Liver (tissue), 9 donors: ENCODE data around the gene SRCAP. TPM values are rescaled to one million over a fixed set of nuclear protein-coding genes. Genes with fewer than 3 reads are reported as not detected.

Source experiments
- DNase-seq: peaks from one replicate; pipeline ENCODE4 v3.0.0-alpha.2; 2017; ENCODE audit warnings: low spot score
- H3K27ac ChIP-seq, 2 donors: one replicate each; pipeline ENCODE4 v1.7.0; 2013; ENCODE audit warnings: inconsistent platforms in 2 of 2, low read length in 2 of 2, control low read depth in 1 of 2, low read depth in 1 of 2, mild to moderate bottlenecking in 1 of 2
- H3K27me3 ChIP-seq, 4 donors: one replicate each; pipeline versions ENCODE4 v1.6.1 to v1.7.0; 2013; ENCODE audit warnings: low read length in 3 of 4, inconsistent platforms in 1 of 4, mild to moderate bottlenecking in 1 of 4, moderate library complexity in 1 of 4; ENCODE audit not compliant: control insufficient read depth in 4 of 4, insufficient read depth in 4 of 4
- H3K36me3 ChIP-seq, 4 donors: one replicate each; pipeline versions ENCODE4 v1.6.1 to v1.7.0; 2013; ENCODE audit warnings: low read length in 3 of 4, mild to moderate bottlenecking in 3 of 4, low read depth in 1 of 4, moderate library complexity in 1 of 4; ENCODE audit not compliant: control insufficient read depth in 4 of 4, insufficient read depth in 3 of 4
- H3K4me1 ChIP-seq, 4 donors: one replicate each; pipeline versions ENCODE4 v1.6.1 to v1.7.0; 2013; ENCODE audit warnings: low read length in 3 of 4, mild to moderate bottlenecking in 3 of 4, moderate library complexity in 1 of 4; ENCODE audit not compliant: control insufficient read depth in 4 of 4, insufficient read depth in 4 of 4
- H3K4me3 ChIP-seq, 3 donors: one replicate each; pipeline versions ENCODE4 v1.6.1 to v1.7.0; 2013; ENCODE audit warnings: low read length in 3 of 3, control low read depth in 1 of 3, low read depth in 1 of 3, mild to moderate bottlenecking in 1 of 3
- H3K9ac ChIP-seq, 2 donors: one replicate each; pipeline ENCODE4 v1.7.0; 2013; ENCODE audit warnings: low read length in 2 of 2, mild to moderate bottlenecking in 2 of 2, moderate library complexity in 2 of 2, control low read depth in 1 of 2, low read depth in 1 of 2
- H3K9me3 ChIP-seq, 4 donors: one replicate each; pipeline versions ENCODE4 v1.6.1 to v1.7.0; 2013; ENCODE audit warnings: low read length in 3 of 4; ENCODE audit not compliant: control insufficient read depth in 4 of 4
- EGR1 ChIP-seq, 2 donors: IDR thresholded peaks; 2 replicates each; pipeline ENCODE4 v1.6.1; 2016 to 2018; ENCODE audit warnings: antibody characterized with exemption in 2 of 2, low read depth in 2 of 2
- FOXA1 ChIP-seq: IDR thresholded peaks from 2 replicates; pipeline ENCODE4 v1.6.1; 2016; ENCODE audit warnings: antibody characterized with exemption
- FOXA2 ChIP-seq: IDR thresholded peaks from 2 replicates; pipeline ENCODE4 v1.6.1; 2016; ENCODE audit warnings: antibody characterized with exemption
- GABPA ChIP-seq, 2 donors: IDR thresholded peaks in 1 of 2; conservative IDR thresholded peaks in 1 of 2; 2 replicates each; pipeline ENCODE4 v1.6.1; 2016; ENCODE audit warnings: antibody characterized with exemption in 2 of 2, mild to moderate bottlenecking in 1 of 2, moderate library complexity in 1 of 2
- HNF4A ChIP-seq, 2 donors: conservative IDR thresholded peaks; 2 replicates each; pipeline ENCODE4 v1.6.1; 2016; ENCODE audit warnings: antibody characterized with exemption in 2 of 2, mild to moderate bottlenecking in 2 of 2
- HNF4G ChIP-seq: IDR thresholded peaks from 2 replicates; pipeline ENCODE4 v1.6.1; 2016; ENCODE audit warnings: antibody characterized with exemption
- JUND ChIP-seq, 2 donors: IDR thresholded peaks; 2 replicates each; pipeline ENCODE4 v1.6.1; 2016; ENCODE audit warnings: antibody characterized with exemption in 2 of 2
- NR2F2 ChIP-seq: IDR thresholded peaks from 2 replicates; pipeline ENCODE4 v1.6.1; 2016; ENCODE audit warnings: antibody characterized with exemption
- RAD21 ChIP-seq, 2 donors: IDR thresholded peaks; 2 replicates each; pipeline ENCODE4 v1.6.1; 2016; ENCODE audit warnings: antibody characterized with exemption in 2 of 2, mild to moderate bottlenecking in 2 of 2
- REST ChIP-seq: IDR thresholded peaks from 2 replicates; pipeline ENCODE4 v1.6.1; 2016; ENCODE audit warnings: antibody characterized with exemption, mild to moderate bottlenecking
- RXRA ChIP-seq, 2 donors: IDR thresholded peaks; 2 replicates each; pipeline ENCODE4 v1.6.1; 2017 to 2018; ENCODE audit warnings: antibody characterized with exemption in 2 of 2, mild to moderate bottlenecking in 1 of 2
- SP1 ChIP-seq: IDR thresholded peaks from 2 replicates; pipeline ENCODE4 v1.6.1; 2018; ENCODE audit warnings: antibody characterized with exemption, mild to moderate bottlenecking
- TAF1 ChIP-seq: conservative IDR thresholded peaks from 2 replicates; pipeline ENCODE4 v1.6.1; 2016; ENCODE audit warnings: antibody characterized with exemption, mild to moderate bottlenecking
- YY1 ChIP-seq: IDR thresholded peaks from 2 replicates; pipeline ENCODE4 v1.6.1; 2016; ENCODE audit warnings: antibody characterized with exemption, mild to moderate bottlenecking
- WGBS: extraction: QIAGEN DNeasy Blood & Tissue Kit; methylation state at CpG from one replicate; pipeline ENCODE4 v1.1.7; 2013; 5-methylcytosine and 5-hydroxymethylcytosine counted together
- polyA plus RNA-seq, 2 donors: library from polyadenylated mRNA; stranded (reverse) in 1 of 2; unstranded in 1 of 2; fragments of 200-250 nt in 1 of 2; fragments of >200 nt in 1 of 2; fragmentation: Nextera tagmentation in 1 of 2; extraction: Ambion mirVana in 1 of 2; gene quantifications; one replicate each; pipeline versions ENCODE4 v1.2.1 to v1.2.3, GENCODE V29; 2013 to 2015
- total RNA-seq, 2 donors: library from RNA; depleted of rRNA; stranded (reverse); fragments of >200 nt; gene quantifications; one replicate each; pipeline ENCODE4 v1.2.3, GENCODE V29; 2014
- TF ChIP-seq, protein P1 (sequence below): IDR thresholded peaks from 2 replicates; pipeline ENCODE4 v1.6.1; 2016; ENCODE audit warnings: antibody characterized with exemption
- TF ChIP-seq, protein P2 (sequence below): IDR thresholded peaks from 2 replicates; pipeline ENCODE4 v1.6.1; 2016; ENCODE audit warnings: antibody characterized with exemption
- TF ChIP-seq, protein P3 (sequence below): fragments of 150-350 bp; IDR thresholded peaks from 2 replicates; pipeline ENCODE4 v1.5.1; 2017; ENCODE audit warnings: improper control_type of control experiment, low read depth, low read length; ENCODE audit not compliant: missing input control
- TF ChIP-seq, protein P4 (sequence below): IDR thresholded peaks from 2 replicates; pipeline ENCODE4 v1.6.1; 2016; ENCODE audit warnings: antibody characterized with exemption
- donor health status: healthy.
- donor health status: healthy.
- donor health status: healthy.
- donor health status: healthy.
- donor health status: healthy.

Gene SRCAP
- total and polyA plus RNA-seq, 4 donors = 7.6 to 27.7 (median 17.7) TPM

DNA sequence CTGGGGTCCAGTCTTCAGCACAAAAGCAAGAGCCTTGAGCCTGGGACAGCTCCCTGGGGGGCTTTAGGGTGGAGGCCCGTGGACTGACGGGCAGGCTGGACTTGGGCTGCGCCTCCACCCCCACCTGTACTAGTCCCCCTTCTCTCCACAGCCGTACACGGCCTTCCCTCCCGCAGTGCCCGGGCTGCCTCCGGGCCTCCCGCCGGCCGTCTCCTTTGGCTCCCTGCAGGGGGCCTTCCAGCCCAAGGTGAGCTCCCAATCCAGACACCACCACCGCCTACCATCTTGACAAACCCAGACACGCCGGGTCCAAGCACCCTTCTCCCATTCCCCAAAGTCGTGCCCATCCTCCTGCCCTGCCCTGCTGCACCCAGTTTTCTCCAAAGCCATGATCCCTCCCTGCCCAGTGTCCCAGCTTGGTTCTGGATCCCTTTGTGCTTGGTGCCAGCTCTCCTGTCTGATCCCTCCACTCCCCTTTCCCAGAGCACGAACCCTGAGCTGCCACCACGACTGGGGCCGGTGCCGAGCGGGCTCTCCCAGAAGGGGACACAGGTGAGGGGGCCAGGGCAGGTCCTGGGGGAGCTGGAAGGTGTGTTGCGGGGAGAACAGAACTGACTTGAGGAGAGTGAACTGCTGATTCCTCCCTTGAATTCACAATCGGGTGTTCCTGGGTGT lies 33.7 kb upstream of the SRCAP start:
- H3K9me3 ChIP-seq = no peaks in the 10 kb centered on the region
- DNase-seq = no peak
- H3K4me1 ChIP-seq = peaks cover 12 to 31% (median 23%) of the 10 kb centered on the region in 4 donors
- WGBS = 92% methylated on average over 22 of the region's 22 CpGs
- H3K4me3 ChIP-seq = no peak overlapping the region
- no peaks in the 10 kb centered on the region for H3K27me3 ChIP-seq
- no peak for TF ChIP-seq HNF4A (conservative IDR thresholded peaks at IDR 0.05)
- TF ChIP-seq FOXA1 = no peak
- no peak for TF ChIP-seq RXRA (IDR thresholded peaks at IDR 0.05)
- TF ChIP-seq, protein P1, sequence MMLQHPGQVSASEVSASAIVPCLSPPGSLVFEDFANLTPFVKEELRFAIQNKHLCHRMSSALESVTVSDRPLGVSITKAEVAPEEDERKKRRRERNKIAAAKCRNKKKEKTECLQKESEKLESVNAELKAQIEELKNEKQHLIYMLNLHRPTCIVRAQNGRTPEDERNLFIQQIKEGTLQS = no peak
- TF ChIP-seq JUND (IDR thresholded peaks at IDR 0.05) = no peak
- TF ChIP-seq YY1 = no peak
- TF ChIP-seq TAF1 = no peak
- no peak for TF ChIP-seq GABPA (IDR thresholded peaks at IDR 0.05 in 1 of 2, conservative IDR thresholded peaks at IDR 0.05 in 1 of 2)
- TF ChIP-seq, protein P2, sequence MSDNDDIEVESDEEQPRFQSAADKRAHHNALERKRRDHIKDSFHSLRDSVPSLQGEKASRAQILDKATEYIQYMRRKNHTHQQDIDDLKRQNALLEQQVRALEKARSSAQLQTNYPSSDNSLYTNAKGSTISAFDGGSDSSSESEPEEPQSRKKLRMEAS = no peak
- TF ChIP-seq, protein P3, sequence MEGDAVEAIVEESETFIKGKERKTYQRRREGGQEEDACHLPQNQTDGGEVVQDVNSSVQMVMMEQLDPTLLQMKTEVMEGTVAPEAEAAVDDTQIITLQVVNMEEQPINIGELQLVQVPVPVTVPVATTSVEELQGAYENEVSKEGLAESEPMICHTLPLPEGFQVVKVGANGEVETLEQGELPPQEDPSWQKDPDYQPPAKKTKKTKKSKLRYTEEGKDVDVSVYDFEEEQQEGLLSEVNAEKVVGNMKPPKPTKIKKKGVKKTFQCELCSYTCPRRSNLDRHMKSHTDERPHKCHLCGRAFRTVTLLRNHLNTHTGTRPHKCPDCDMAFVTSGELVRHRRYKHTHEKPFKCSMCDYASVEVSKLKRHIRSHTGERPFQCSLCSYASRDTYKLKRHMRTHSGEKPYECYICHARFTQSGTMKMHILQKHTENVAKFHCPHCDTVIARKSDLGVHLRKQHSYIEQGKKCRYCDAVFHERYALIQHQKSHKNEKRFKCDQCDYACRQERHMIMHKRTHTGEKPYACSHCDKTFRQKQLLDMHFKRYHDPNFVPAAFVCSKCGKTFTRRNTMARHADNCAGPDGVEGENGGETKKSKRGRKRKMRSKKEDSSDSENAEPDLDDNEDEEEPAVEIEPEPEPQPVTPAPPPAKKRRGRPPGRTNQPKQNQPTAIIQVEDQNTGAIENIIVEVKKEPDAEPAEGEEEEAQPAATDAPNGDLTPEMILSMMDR = no peak
- no peak for TF ChIP-seq HNF4G
- no peak for TF ChIP-seq REST
- no peak for TF ChIP-seq SP1
- TF ChIP-seq EGR1 (IDR thresholded peaks at IDR 0.05; ENCODE audit: low read depth in 2 of 2) = no peak
- TF ChIP-seq, protein P4, sequence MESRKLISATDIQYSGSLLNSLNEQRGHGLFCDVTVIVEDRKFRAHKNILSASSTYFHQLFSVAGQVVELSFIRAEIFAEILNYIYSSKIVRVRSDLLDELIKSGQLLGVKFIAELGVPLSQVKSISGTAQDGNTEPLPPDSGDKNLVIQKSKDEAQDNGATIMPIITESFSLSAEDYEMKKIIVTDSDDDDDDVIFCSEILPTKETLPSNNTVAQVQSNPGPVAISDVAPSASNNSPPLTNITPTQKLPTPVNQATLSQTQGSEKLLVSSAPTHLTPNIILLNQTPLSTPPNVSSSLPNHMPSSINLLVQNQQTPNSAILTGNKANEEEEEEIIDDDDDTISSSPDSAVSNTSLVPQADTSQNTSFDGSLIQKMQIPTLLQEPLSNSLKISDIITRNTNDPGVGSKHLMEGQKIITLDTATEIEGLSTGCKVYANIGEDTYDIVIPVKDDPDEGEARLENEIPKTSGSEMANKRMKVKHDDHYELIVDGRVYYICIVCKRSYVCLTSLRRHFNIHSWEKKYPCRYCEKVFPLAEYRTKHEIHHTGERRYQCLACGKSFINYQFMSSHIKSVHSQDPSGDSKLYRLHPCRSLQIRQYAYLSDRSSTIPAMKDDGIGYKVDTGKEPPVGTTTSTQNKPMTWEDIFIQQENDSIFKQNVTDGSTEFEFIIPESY = no peak
- TF ChIP-seq FOXA2 = no peak
- no peak for TF ChIP-seq NR2F2
- no peak for TF ChIP-seq RAD21 (IDR thresholded peaks at IDR 0.05)
- no peak overlapping the region for H3K9ac ChIP-seq
- no peak overlapping the region for H3K27ac ChIP-seq
- peaks cover 25 to 74% (median 42%) of the 10 kb centered on the region in 4 donors for H3K36me3 ChIP-seq
